Activated T-cell treated with anti-CD3 and anti-CD28 coated beads, Interleukin-2, amount 50 U/mL, for 1 hour (primary cell): ENCODE results near the gene PRCP.
"Not testable (repeated sequence)": the region's sequence is repeated elsewhere in the genome, so short reads cannot be mapped to it uniquely, and the experiment has no call there.

Source experiments
- DNase-seq: peaks from one replicate; pipeline ENCODE4 v3.0.0-alpha.2; 2020

The PRCP gene

DNA sequence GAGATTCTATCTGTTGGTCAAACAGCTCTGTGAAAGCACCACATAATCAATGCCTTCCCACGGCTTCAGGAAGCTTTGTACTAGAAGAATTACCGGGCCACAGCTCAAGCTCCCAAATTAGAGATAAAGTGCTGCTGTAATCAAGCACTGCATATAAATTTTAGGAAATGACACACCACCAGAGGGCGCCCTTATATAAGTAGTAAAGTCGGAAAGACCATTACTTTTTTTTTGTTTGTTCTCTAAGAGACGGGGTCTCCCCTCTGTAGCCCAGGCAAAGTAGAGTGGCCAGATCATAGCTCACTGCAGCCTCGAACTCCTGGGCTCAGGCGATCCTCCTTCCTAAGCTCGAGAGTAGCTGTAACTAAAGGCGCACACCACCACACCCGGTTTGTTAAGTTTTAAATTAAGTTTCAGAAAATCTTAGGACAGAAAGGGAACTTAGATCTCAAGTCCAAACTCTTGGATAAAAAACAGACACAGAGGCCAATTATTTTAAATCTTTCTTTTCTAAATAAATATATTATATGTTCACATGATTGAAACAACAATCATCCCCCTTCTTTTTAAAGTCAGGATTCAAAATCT lies 32.6 kb downstream of the PRCP start:
- peak; percentile 54 for DNase-seq

DNA sequence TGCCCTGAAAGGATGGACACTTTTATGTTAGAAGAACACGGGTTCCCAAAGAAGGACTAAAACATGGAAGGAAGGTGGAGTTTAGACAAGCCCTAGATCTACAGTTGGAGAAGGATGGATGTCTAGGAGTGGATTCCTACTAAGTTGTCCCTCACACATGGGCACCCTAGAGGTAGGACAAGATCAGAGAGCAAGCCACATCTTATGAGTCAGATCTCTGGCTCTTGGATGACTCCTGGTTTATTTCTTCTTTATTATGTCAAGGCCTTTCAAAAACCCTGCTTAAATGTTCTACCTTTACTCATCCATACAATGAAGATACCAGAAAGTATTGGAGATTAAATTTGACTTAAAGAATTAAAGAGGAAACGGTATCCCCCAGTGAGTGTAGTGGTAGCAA lies 34.4 kb downstream of the PRCP start:
- DNase-seq: no peak

DNA sequence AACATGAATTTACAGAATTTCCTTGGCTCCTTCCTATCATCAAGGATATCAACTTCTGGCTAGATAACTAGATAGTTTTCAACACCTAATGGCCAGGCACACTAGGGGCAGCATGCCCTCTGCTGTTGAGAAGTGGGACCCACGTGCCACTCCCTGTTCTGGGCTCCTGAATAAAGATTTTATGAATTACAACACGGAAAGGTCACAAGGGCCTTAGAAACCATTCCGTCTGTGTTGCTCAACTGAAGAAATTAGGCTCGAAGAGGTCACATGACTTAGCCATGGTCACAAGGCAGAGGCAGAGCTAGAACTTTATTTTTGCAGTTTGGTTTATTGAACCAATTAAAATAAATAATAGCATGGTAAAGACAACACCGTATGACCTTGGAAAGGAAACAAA lies 36.0 kb downstream of the PRCP start:
- DNase-seq: peak; percentile 30

GRCh38 chr11:82863209-82863608 lies 37.0 kb downstream of the PRCP start:
- DNase-seq: no peak

DNA sequence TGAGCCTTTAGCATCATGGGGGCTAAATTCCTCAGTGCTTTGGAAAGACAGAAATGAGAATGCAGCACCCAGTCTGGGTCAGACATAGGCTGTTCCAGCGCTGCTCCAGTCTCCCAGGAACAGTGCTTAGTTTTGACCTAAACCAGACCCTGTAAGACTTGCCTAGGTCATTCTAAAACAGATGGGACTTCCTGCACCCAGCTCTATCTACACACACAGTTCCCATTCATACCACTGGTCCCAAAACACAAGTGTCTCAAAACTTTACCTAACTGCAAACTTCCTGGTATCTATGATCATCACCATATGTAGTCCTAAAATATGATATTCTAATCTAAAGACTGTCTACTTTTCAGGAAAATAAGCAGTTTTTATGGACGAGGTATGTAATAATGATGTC lies 37.9 kb downstream of the PRCP start:
- DNase-seq: no peak

DNA sequence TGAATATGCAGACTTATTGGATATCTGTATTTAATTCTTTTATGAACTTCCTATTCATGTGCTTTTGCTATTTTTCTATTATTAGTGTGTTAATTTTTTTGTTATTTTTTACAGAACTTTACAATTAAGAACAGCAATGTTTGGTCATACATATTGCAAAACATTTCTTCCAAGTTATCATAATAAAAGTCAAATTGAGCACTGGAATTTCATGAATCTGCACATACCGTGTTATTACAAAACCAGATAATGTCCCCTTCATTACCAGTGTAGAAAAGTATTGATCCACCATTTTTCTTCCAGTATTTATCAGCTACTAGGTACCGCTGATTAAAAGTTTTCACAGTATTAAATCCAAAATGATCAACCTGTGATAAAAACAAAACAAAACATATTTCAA lies 40.5 kb downstream of the PRCP start:
- no peak for DNase-seq

- no peak for DNase-seq
Observed at GRCh38 chr11:82858556-82859091, 41.6 kb downstream of the PRCP start.

DNA sequence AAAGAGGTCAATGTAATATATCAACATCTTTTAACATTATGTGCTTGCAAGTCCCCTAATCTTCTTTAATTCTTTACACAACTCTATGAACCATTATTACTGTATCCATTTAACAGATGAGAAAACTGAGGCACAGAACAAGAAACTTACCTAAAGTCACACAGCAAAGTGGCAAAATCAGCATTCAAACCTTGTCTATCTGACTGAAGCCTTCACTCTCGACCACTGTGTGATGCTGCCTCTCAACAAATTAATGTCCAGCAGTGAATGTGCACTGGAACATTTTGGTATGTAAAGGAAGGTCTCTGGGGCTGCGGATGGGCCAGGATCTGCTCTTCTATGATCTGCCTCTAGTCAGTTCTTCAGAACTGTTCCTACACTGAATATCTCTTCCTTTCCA lies 42.1 kb downstream of the PRCP start:
- no peak for DNase-seq

DNA sequence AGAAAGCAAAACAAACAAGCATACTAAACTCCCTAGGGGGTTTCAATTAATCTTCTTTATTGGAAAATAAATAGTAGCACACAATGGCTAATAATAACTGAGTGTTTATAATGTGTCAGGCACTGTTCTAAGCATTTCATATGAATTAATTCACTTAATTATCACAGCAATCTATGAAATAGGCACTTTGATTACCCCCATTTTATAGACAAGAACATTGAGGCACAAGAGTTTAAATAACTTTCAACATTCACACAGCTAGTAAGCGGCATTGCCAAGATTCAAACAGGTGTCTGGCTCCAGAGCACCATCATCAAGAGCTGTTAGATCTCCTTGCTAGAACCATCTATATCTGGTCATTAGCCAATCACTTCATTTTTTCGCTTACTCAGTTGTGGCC lies 43.1 kb downstream of the PRCP start:
- no peak for DNase-seq

DNA sequence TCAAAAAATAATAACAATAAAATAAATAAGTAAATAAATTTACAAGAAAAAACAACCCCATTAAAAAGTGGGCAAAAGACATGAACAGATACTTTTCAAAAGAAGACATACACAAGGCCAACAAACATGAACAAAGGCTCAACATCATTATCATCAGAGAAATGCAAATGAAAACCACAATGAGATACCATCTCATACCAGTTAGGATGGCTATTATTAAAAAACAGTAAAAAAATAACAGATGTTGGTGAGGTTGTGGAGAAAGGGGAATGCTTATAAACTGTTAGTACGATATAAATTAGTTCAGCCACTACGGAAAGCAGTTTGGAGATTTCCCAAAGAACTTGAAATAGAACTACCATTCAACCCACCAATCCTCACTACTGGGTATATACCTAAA lies 44.6 kb downstream of the PRCP start:
- DNase-seq: no peak

GRCh38 chr11:82854916-82855315 lies 45.3 kb downstream of the PRCP start:
- DNase-seq: not testable (repeated sequence)

DNA sequence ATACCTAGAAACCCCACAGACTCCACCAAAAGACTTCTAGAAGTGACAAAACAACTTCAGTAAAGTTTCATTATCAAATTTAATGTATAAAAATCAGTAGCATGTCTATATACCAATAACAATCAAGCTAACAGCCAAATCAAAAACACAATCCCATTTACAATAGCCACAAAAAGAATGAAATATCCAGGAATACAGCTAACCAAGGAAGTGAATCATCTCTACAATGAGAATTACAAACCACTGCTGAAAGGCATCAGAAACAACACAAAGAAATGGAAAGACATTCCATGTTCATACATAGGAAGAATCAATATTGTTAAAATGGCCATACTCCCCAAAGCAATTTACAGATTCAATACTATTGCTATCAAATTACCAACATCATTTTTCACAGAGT lies 46.0 kb downstream of the PRCP start:
- no peak for DNase-seq

GRCh38 chr11:82848829-82849228 lies 51.4 kb downstream of the PRCP start:
- no peak for DNase-seq

GRCh38 chr11:82845356-82846353 lies 54.6 kb downstream of the PRCP start:
- DNase-seq: no peak

- DNase-seq: no peak
Observed at GRCh38 chr11:82843057-82843795, 57.0 kb downstream of the PRCP start.

GRCh38 chr11:82842019-82842418 lies 58.2 kb downstream of the PRCP start:
- no peak for DNase-seq

GRCh38 chr11:82837650-82838049 lies 62.6 kb downstream of the PRCP start:
- no peak for DNase-seq

DNA sequence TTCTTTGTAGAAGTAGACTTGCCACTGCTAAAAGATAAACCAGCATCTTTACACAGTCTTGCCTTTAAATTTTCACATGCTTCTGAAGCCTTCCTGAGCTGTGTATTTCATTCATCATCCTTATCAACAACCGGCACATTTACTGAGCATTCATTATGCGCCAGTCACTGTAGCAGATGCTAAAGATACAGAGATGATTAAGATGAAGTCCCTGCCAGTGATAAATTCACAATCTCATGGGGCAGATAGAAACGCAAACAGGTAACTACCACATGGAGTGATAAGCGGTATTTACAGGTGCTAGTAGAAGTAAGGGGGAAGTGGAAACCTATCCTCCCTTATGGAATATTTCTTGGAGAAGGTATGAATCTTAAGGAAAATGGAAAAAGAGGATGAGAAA lies 67.2 kb downstream of the PRCP start:
- no peak for DNase-seq

DNA sequence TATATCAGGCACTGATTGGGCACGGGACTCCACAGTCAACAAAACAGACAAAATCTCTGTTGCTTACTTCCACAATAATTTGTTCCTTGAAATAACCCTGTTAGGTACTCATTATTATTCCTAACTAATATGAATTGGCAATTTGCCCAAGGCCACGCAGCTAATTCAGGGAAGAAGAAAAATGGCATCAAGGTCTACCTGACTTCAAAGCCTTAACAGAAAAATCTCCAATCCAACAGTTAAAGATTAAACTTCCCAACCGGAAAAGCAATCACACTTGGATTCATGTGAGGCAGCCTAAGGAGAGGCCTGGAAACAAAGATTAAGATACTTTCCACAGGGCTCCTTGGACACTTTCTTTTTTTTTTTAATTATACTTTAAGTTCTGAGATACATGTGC lies 68.9 kb downstream of the PRCP start:
- no peak for DNase-seq

- no peak for DNase-seq
Observed at GRCh38 chr11:82830746-82831145, 69.5 kb downstream of the PRCP start.

DNA sequence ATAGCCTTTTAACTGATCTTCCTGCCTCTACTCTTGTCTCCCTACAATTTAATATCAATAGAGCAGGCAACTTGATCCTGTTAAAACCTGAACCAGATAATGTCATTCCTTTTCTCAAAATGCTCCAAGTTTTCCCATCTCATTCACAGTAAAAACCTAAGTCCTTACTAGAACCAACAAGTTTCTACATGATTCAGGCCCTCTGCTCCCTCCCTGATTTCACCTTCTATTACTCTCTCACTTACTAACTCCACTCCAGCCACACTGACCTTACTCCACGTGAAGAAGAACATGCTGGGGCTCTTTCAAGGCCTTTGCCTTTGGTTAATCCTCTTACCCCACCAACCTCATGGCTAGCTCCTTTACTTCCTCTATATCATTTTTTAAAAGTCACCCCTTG lies 71.1 kb downstream of the PRCP start:
- DNase-seq: no peak

- no peak for DNase-seq
Observed at GRCh38 chr11:82828472-82828871, 71.8 kb downstream of the PRCP start.

DNA sequence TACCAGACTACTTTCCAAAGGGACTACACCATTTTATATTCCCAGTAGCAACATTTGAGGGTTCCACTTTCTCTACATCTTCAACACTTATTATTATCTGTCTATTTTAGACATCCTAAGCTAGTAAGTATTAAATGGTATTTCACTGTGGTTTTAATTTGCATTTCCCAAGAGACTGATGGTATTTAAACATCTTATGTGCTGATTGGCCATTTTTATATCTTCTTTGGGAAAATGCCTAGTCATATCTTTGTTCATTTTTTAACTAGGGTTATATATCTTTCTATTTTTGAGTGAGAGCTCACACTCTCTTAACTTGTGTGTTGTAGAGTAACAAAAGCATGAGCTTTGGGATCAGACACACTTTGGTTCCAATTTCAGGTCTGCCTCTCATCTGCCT lies 73.7 kb downstream of the PRCP start:
- no peak for DNase-seq
